Breast epithelium (tissue), 4 donors: ENCODE measurements around the gene NGRN. TPM values are rescaled to one million over a fixed set of nuclear protein-coding genes. Genes with fewer than 3 reads are reported as not detected.
A peak's percentile ranks its signal among the peaks of the same experiment; 100 is the strongest.
"Not testable (repeated sequence)": the region's sequence is repeated elsewhere in the genome, so short reads cannot be mapped to it uniquely, and the experiment has no call there.

Source experiments
- DNase-seq, 2 donors: peaks; one replicate each; pipeline ENCODE4 v3.0.0-alpha.2; 2019; ENCODE audit warnings: low spot score in 2 of 2
- H3K27ac ChIP-seq, 2 donors: fragments of 200-600 bp; sonication (generic) in 1 of 2; one replicate each; pipeline ENCODE4 v1.5.1; 2016 to 2019; ENCODE audit warnings: mild to moderate bottlenecking in 1 of 2
- H3K27me3 ChIP-seq, 2 donors: fragments of 200-600 bp; sonication (generic) in 1 of 2; one replicate each; pipeline versions ENCODE4 v1.5.1 to v1.6.0; 2017 to 2019; ENCODE audit warnings: control low read depth in 1 of 2, mild to moderate bottlenecking in 1 of 2
- H3K36me3 ChIP-seq: fragments of 200-600 bp; one replicate; pipeline ENCODE4 v1.5.1; 2019
- H3K4me1 ChIP-seq, 2 donors: fragments of 200-600 bp; sonication (generic); one replicate each; pipeline ENCODE4 v1.5.1; 2016 to 2019; ENCODE audit warnings: control low read depth in 1 of 2
- H3K4me3 ChIP-seq, 3 donors: fragments of 200-600 bp; sonication (generic); 1 replicate in 2 of 3; 2 replicates in 1 of 3; pipeline ENCODE4 v1.5.1; 2016 to 2019; ENCODE audit warnings: mild to moderate bottlenecking in 3 of 3, moderate library complexity in 2 of 3
- H3K9me3 ChIP-seq, 2 donors: fragments of 200-600 bp; sonication (generic) in 1 of 2; one replicate each; pipeline ENCODE4 v1.5.1; 2016 to 2019; ENCODE audit warnings: control low read depth in 1 of 2
- CTCF ChIP-seq, 3 donors: fragments of 450-650 bp; IDR thresholded peaks; one replicate each; pipeline ENCODE4 v1.5.1; 2016 to 2017; ENCODE audit warnings: antibody characterized with exemption in 3 of 3, mild to moderate bottlenecking in 3 of 3, moderate library complexity in 3 of 3
- POLR2A ChIP-seq: fragments of 450-650 bp; IDR thresholded peaks from one replicate; pipeline ENCODE4 v1.6.1; 2016; ENCODE audit warnings: antibody characterized with exemption, mild to moderate bottlenecking, moderate library complexity
- POLR2AphosphoS5 ChIP-seq, 3 donors: sonication (generic); formaldehyde crosslinking; IDR thresholded peaks; one replicate each; pipeline ENCODE4 v1.6.1; 2017; ENCODE audit warnings: antibody characterized with exemption in 3 of 3
- intact Hi-C: fragments of 100-400 bp; cut with DNase I; formaldehyde crosslinking; loops from one replicate; pipeline ENCODE4 v1.15.1; 2023; ENCODE audit warnings: low total_unique reads
- total RNA-seq, 3 donors: library from RNA; depleted of rRNA; stranded (reverse); fragments of >200 nt; gene quantifications; one replicate each; pipeline ENCODE4 v1.1.0, GENCODE V29; 2016

Gene NGRN
- total RNA-seq, 3 donors from 2014 or later, result 67.7 to 99.1 (median 87.2) TPM

- Histone ChIP-seq H3K4me3 (no peak overlapping the region), H3K4me1 (no peaks in the 10 kb centered on the region), H3K27me3 (no peaks in the 10 kb centered on the region), H3K36me3 (no peaks in the 10 kb centered on the region), H3K27ac (peak overlapping the region in 1 of 2 donors; percentile 56), H3K9me3 (no peaks in the 10 kb centered on the region)
- TF ChIP-seq POLR2A, result no peak
- TF ChIP-seq POLR2AphosphoS5 (IDR thresholded peaks at IDR 0.05), result no peak
- no peak for TF ChIP-seq CTCF (IDR thresholded peaks at IDR 0.05)
- no peak for DNase-seq
- intact Hi-C loops, result no loop called here
Measured at GRCh38 chr15:90287101-90287500, 21.6 kb downstream of the NGRN start.

- H3K27ac ChIP-seq, result no peak overlapping the region
- H3K9me3 ChIP-seq, result no peaks in the 10 kb centered on the region
- no peak for DNase-seq
- intact Hi-C loops, result loop anchor here (2.0 kb wide), 1 partner anchor 41 kb away; no protein-coding TSS in a partner anchor
- TF ChIP-seq CTCF (IDR thresholded peaks at IDR 0.05) (no peak), POLR2AphosphoS5 (IDR thresholded peaks at IDR 0.05) (no peak), POLR2A (no peak)
- no peaks in the 10 kb centered on the region for H3K4me1 ChIP-seq
- H3K27me3 ChIP-seq, result no peaks in the 10 kb centered on the region
- no peaks in the 10 kb centered on the region for H3K36me3 ChIP-seq
- H3K4me3 ChIP-seq, result no peak overlapping the region
Measured at GRCh38 chr15:90287946-90288345, 22.5 kb downstream of the NGRN start.

GRCh38 chr15:90291679-90292356 is 26.3 kb downstream of the NGRN start:
- H3K4me3 ChIP-seq, result no peak overlapping the region
- H3K36me3 ChIP-seq, result no peaks in the 10 kb centered on the region
- H3K4me1 ChIP-seq, result no peaks in the 10 kb centered on the region
- H3K9me3 ChIP-seq, result no peaks in the 10 kb centered on the region
- H3K27ac ChIP-seq, result no peak overlapping the region
- TF ChIP-seq POLR2AphosphoS5 (IDR thresholded peaks at IDR 0.05), result no peak
- no peak for TF ChIP-seq POLR2A
- no peak for TF ChIP-seq CTCF (IDR thresholded peaks at IDR 0.05)
- intact Hi-C loops, result no loop called here
- H3K27me3 ChIP-seq, result no peaks in the 10 kb centered on the region
- DNase-seq, result no peak

- H3K27ac ChIP-seq, intact Hi-C loops, H3K27me3 ChIP-seq, H3K4me1 ChIP-seq, H3K4me3 ChIP-seq, H3K36me3 ChIP-seq, H3K9me3 ChIP-seq: not testable (repeated sequence)
- TF ChIP-seq CTCF (IDR thresholded peaks at IDR 0.05), result peak; percentile 58 to 83 (median 65)
- DNase-seq, result peak; percentile 72 to 80
Measured at GRCh38 chr15:90293040-90293810, 27.8 kb downstream of the NGRN start.

GRCh38 chr15:90294159-90294558 is 28.7 kb downstream of the NGRN start:
- no peaks in the 10 kb centered on the region for H3K27me3 ChIP-seq
- no peak for TF ChIP-seq POLR2A
- no peak overlapping the region for H3K4me3 ChIP-seq
- H3K9me3 ChIP-seq, result no peaks in the 10 kb centered on the region
- DNase-seq, result no peak
- intact Hi-C loops, result no loop called here
- no peaks in the 10 kb centered on the region for H3K4me1 ChIP-seq
- H3K36me3 ChIP-seq, result no peaks in the 10 kb centered on the region
- no peak overlapping the region for H3K27ac ChIP-seq
